ENCODE results near the gene AAMP.
A peak's percentile ranks its signal among the peaks of the same experiment; 100 is the strongest.

The AAMP gene

DNA sequence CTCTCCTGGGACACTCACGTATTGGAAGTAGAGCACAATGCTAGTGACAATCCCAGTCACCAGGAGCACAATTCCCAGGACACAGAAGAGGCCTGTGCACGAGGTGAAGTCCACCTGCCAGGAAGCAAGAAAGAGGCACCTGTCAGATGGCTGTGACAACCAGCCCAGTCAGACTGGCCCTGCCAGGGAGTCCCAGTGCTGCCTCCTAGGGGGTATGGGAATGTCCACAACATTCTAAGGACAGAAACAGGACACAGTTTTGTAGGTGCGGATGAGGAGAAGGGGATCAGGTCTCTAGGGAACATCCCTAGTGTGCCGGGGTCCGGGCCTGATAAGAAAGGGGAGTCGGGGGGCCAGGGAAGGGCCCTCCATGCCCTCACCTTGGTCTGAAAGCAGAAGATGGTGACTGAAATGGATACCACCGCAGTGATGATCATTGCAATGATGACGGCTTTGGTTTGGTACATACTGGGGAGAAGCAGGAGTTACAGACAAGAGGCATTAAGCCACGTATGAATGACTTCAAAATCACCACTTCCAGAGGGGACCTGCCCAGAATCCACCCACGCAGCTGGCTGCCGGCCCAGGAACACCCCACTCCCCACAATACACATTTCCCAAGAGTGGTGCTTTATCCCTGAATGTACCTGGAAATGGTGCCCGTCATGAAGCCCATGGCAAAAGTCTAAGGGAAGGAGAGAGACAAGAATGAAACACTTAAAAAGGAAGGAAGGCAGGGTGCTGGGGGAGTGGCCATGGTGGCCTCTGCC is 7.2 kb upstream of the AAMP start:
- TF ChIP-seq, protein P1, sequence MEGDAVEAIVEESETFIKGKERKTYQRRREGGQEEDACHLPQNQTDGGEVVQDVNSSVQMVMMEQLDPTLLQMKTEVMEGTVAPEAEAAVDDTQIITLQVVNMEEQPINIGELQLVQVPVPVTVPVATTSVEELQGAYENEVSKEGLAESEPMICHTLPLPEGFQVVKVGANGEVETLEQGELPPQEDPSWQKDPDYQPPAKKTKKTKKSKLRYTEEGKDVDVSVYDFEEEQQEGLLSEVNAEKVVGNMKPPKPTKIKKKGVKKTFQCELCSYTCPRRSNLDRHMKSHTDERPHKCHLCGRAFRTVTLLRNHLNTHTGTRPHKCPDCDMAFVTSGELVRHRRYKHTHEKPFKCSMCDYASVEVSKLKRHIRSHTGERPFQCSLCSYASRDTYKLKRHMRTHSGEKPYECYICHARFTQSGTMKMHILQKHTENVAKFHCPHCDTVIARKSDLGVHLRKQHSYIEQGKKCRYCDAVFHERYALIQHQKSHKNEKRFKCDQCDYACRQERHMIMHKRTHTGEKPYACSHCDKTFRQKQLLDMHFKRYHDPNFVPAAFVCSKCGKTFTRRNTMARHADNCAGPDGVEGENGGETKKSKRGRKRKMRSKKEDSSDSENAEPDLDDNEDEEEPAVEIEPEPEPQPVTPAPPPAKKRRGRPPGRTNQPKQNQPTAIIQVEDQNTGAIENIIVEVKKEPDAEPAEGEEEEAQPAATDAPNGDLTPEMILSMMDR (IDR thresholded peaks at IDR 0.05) = peak; percentile 25; the same call in 1 of the 2 replicates
- no peak for TF ChIP-seq ZFX (IDR thresholded peaks at IDR 0.05; ENCODE audit: borderline replicate concordance)
- H3K27ac ChIP-seq = 0 out of 2 replicates have a peak overlapping the region, but pooled peaks have one; percentile 22

DNA sequence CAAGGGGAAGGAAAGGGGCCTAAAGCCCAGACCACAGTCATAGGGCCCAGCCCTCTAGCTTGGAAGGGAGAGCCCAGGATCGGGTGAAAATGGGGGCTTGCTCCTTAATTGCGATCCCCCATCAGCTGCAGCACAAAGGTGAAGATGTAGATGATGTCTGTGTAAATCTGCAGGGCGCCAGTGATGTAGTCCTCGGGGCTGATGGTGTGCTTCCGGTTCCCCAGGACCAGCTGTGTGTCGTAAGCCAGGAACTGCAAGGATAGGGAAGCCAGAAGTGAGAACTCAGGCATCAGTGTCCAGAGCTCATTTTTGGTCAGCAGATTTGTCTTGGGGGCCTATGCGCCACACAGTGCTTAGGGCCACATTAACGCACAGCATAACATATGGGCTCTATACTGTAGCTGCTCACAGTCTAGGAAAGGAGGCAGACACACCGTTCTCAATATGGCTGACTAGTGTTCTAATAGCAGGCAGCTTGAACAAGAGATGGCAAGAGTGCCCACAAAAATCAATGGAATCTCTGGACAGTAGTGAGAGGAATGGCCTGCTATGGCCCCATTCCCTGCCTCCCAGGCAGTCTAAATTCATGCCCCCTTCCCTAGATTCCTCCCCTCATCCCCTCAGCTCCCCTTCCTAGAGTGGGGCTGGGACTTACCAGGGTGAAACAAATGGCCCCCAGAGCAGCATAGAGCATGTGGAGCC is 5.6 kb upstream of the AAMP start:
- TF ChIP-seq ZFX (IDR thresholded peaks at IDR 0.05; ENCODE audit: borderline replicate concordance) = no peak
- TF ChIP-seq, protein P1 (IDR thresholded peaks at IDR 0.05) = no peak
- peak overlapping the region; percentile 77; the same call in 1 of the 2 replicates for H3K27ac ChIP-seq

DNA sequence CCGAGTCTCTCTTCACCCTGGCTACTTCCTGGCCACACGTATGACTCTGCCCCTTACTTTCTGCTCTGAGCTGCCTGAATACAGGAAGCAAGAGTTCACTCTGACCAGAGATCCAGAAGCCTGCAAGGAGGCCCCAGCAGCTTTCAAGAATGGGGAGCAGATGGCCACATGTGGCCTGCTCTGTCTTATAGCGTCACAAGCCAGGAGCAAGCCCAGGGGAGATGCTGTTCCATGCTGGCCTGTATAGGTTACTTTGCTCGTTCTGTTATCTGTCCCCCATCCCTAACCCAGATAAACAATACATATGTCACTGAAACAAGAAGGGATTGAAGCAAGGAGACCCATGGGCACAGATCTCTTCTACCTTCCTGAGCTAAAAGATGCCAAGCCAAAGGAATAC is 4.6 kb upstream of the AAMP start:
- TF ChIP-seq, protein P1 (IDR thresholded peaks at IDR 0.05) = no peak
- TF ChIP-seq ZFX (IDR thresholded peaks at IDR 0.05; ENCODE audit: borderline replicate concordance) = no peak
- peak overlapping the region; percentile 77 for H3K27ac ChIP-seq

GRCh38 chr2:218273908-218274249 is 3.9 kb upstream of the AAMP start:
- peak overlapping the region; percentile 77 for H3K27ac ChIP-seq
- TF ChIP-seq, protein P1 (IDR thresholded peaks at IDR 0.05) = no peak
- no peak for TF ChIP-seq ZFX (IDR thresholded peaks at IDR 0.05; ENCODE audit: borderline replicate concordance)

DNA sequence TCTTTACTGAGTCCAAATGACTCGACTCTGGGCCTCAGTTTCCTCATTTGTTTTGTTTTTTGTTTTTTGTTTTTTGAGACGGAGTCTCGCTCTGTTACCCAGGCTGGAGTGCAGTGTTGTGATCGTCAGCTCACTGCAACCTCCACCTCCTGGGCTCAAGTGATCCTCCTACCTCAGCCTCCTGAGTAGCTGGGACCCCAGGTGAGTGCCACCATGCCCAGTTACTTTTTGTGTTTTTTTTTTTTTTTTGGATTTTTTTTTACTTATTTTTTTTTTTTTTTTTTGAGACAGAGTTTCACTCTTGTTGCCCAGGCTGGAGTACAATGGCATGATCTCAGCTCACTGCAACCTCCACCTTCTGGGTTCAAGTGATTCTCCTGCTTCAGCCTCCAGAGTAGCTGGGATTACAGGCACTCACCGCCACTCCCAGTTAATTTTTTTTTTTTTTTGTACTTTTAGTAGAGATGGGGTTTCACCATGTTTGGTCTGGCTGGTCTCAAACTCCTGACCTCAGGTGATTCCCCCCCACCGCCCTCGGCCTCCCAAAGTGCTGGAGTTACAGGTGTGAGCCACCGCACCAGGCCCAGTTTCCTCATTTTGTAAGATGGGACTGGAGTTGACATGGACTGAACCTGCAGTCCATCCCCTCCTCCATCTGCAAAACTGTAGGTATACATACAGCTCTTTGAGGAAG is 3.4 kb upstream of the AAMP start:
- peak overlapping the region; percentile 77 for H3K27ac ChIP-seq

GRCh38 chr2:218272531-218273212 is 2.7 kb upstream of the AAMP start:
- TF ChIP-seq ZFX (IDR thresholded peaks at IDR 0.05; ENCODE audit: borderline replicate concordance) = no peak
- TF ChIP-seq, protein P1 (IDR thresholded peaks at IDR 0.05) = peak; percentile 92
- H3K27ac ChIP-seq = peak overlapping the region; percentile 77

DNA sequence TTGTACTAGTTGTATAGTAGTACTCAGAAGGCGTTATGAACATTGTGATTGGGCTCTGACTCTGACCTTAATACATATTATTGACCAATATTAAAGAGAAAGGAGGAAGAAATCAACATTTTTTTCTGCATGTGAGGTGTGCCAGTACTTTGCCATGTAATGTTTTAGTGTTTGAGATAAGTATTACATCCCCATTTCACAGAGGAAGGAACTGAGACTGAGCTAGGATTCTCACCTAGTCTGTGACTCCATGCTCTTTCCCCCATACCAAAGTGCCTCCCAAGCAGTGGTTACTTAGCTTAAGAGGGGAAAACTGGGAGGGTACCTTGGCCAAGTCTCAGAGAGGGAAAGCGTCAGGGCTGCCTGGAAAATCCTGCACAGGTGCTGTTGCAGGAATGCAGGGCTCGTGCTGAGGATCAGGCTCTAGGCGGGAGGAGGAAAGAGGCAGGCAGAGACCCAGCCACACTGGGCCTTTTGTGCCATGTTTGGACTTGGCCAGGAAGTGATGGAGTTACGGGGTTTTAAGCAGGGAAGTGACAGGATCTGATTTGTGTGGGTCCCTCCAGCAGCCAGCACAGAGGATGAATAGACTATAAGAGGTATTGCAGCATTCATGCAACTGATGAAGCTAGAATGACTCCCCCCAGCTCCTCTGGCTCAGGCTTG is 2.1 kb upstream of the AAMP start:
- H3K27ac ChIP-seq = peak overlapping the region; percentile 77
- TF ChIP-seq ZFX (IDR thresholded peaks at IDR 0.05; ENCODE audit: borderline replicate concordance) = no peak
- TF ChIP-seq, protein P1 (IDR thresholded peaks at IDR 0.05) = no peak

Data from 22Rv1 (cell line).